Caki2 (cell line): ENCODE data around the gene CRLF2. TPM values are rescaled to one million over a fixed set of nuclear protein-coding genes. Genes with fewer than 3 reads are reported as not detected.

Experiments
- DNase-seq: peaks from one replicate; pipeline ENCODE4 v3.0.0-alpha.2; 2015; ENCODE audit warnings: low read depth
- in situ Hi-C: cut with HindIII; loops from 2 replicates; pipeline ENCODE4 v1.10.0; 2016; ENCODE audit warnings: low sequenced_read_pairs, low pct_unique_long_range_greater_than_20kb, mixed read lengths
- total RNA-seq: library from RNA; depleted of rRNA; stranded (reverse); fragments of >200 nt; shearing (Covaris generic); gene quantifications from 2 replicates; pipeline ENCODE4 v1.2.3, GENCODE V29; 2014; ENCODE audit warnings: low replicate concordance; rRNA removed

The CRLF2 gene
- total RNA-seq, 1 experiment from 2014 or later: 0.34 TPM

GRCh38 chrX:1151378-1152077 lies 60.9 kb downstream of the CRLF2 start:
- no peak for DNase-seq
- in situ Hi-C loops: no loop called here

- in situ Hi-C loops: no loop called here
These were observed 61.7 kb downstream of the CRLF2 start for GRCh38 chrX:1150569-1151347.

DNA sequence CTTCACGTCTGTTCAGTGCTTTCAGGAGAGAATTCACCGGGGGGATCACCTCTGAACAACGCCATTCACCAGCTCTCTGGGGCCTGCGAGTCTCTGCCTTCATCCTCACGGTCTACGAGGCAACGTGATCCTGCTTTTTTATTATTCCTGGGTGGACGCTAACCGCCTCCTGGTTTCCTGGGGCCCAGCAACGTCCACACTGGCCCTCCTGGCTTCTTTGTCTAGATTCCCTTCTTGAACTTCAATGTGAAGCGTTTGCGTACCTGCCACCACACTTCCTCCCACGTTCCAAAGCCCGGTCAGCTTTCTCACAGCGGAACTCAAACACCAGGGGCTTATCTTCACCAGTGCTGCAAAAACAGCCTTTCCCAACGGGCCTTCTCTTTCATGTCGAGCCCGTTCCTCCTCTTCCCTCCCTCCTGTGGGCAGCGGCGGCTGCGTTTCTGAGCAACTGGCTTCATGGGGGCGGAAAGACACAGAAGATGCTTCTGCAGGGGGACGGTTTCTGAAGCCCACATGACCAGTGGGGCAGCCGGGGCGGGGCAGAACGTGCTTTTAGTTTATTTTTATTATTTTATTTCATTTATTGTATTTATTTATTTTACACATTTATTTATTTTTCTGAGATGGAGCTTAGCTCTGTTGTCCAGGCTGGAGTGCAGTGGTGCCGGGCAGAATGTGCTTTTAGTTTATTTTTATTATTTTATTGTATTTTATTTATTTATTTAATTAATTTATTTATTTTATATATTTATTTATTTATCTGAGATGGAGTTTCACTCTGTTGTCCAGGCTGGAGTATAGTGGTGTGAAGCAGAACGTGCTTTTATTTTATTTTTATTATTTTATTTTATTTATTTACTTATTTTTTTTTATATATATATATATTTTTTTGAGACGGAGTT lies 64.6 kb downstream of the CRLF2 start:
- in situ Hi-C loops: no loop called here

More at GRCh38 chrX:1150569-1151347, 61.7 kb downstream of the CRLF2 start:
- no peak for DNase-seq

DNA sequence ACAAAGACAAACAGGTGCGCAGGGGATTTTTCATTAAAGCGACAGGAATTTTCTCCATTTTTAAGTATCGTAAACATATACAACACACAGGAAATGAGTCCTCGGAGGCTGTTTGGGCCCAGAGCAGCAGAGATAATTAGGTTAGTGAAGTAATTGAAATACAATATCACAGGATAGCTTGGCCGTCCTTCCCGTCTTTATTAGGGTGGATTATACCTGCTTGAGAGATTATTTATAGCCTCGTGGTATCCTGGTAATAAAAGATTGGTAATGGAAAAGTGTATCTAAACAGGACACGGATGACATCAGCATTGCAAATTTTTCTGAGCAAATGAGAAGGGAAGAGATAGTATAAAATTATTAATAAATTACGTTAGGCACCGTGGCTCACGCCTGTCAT lies 68.2 kb downstream of the CRLF2 start:
- in situ Hi-C loops: no loop called here
- DNase-seq: no peak

More for the DNA sequence above, 64.6 kb downstream of the CRLF2 start:
- DNase-seq: no peak

Other genes with a start within 250 kb of the CRLF2 start
- gene CSF2RA, start 56.2 kb upstream of the CRLF2 start, total RNA-seq: 5.6 and 8.9 TPM in 2 replicates
- not detected in 2 replicates for gene IL3RA, start 124.1 kb upstream of the CRLF2 start, total RNA-seq
- gene SLC25A6, start 179.5 kb upstream of the CRLF2 start, total RNA-seq: 310 and 317 TPM in 2 replicates
- gene ASMTL, start 240.3 kb upstream of the CRLF2 start, total RNA-seq: 50.7 and 51.8 TPM in 2 replicates